NCI-H526 treated with DMSO at 0.1 percent for 48 hours (cell line): ENCODE results near the gene CATSPER2.
"Not testable (repeated sequence)": the region's sequence is repeated elsewhere in the genome, so short reads cannot be mapped to it uniquely, and the experiment has no call there.

Experiments
- DNase-seq: peaks from one replicate; lab custom pipeline; 2025; lab: John Stamatoyannopoulos, UW

The CATSPER2 gene

DNA sequence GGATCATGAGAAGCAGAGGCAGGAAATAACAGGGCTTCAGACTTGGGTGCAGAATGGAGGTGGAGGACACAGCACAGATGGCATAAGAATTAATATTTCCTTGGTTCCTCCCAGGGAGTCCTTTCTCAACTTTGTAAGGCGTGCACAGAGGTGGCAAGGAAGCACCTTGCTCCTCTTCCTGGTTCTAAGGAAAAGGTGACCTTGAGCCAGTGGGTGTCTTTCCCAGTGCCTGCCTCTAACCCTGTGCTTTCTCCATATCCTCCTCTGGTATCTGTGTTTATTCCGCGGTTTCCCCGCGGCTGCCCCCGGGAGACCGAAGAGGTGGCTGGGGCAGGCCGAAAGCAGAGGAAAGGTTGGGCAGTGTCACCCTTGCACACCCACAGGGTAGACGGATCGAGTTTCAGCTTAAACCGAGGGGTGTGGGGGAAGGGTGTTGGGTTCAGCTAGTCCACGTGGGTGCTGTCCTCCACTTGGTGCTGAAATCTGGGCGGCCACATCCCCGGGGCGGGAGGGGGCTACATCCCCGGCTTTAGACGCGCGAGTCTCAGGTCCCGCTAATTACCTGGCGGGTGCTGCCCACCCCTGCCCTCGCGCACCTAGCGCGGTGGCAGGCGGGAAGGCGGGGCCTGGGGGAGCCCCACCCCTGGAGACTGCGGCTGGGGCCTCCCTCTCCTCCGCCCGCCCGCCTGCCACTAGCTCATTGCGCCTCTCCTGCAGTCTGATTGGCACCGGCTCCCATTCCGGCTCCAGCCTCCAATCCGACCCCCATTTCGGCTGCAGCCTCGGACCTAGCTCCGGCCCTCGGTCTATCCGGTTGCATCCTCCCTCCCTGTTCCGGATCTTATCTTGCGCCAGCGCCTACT is 55.1 kb downstream of the CATSPER2 start, which contains the start of gene CKMT1B:
Gene CKMT1B, plus strand, starts transcription at position 700 of the 863 bp plus-strand sequence. CDS start 192 bp downstream, outside the sequence.
- DNase-seq: not testable (repeated sequence)

DNA sequence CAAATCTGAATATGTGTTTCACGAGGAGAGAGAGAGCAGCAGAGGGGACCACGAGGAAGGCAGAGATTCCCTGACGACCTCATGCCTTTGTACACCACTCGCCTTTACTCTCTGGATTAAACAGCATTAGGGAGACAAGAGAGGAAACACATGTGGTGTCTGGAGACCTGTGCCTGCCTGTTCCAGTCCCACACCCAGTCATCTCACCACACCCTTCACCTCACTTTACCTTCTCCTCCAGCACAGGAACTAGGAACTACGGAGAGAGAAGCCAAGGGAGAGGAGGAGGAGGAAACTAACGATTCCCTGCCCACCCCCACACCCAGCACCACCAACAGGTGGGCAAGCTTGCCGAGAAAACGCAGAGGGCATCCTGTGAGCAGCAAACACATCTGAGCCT is 55.8 kb downstream of the CATSPER2 start:
- DNase-seq: not testable (repeated sequence)

GRCh38 chr15:43589778-43590466 is 58.7 kb downstream of the CATSPER2 start, which contains the start of gene PPIP5K1:
PPIP5K1 (minus strand) TSS chr15:43590208; CDS start chr15:43584504, 5,704 bp downstream.
- not testable (repeated sequence) for DNase-seq
